HFFc6 (cell line): ENCODE data around the gene JAG1. TPM values are rescaled to one million over a fixed set of nuclear protein-coding genes. Genes with fewer than 3 reads are reported as not detected.

Experiments
- DNase-seq: peaks from one replicate; pipeline ENCODE4 v3.0.0-alpha.2; 2018
- H3K27ac Mint-ChIP-seq: 2 replicates; pipeline ENCODE4 v1.8.0; 2020; ENCODE audit warnings: mild to moderate bottlenecking, mixed read lengths
- H3K27me3 Mint-ChIP-seq: 2 replicates; pipeline ENCODE4 v1.8.0; 2021; ENCODE audit warnings: mild to moderate bottlenecking, moderate library complexity, mixed read lengths; ENCODE audit not compliant: insufficient read depth
- H3K36me3 Mint-ChIP-seq: 2 replicates; pipeline ENCODE4 v1.8.0; 2021; ENCODE audit warnings: low read depth, mixed read lengths
- H3K4me1 Mint-ChIP-seq: 2 replicates; pipeline ENCODE4 v1.8.0; 2020; ENCODE audit warnings: low read depth, mixed read lengths
- H3K4me3 Mint-ChIP-seq: 2 replicates; pipeline ENCODE4 v1.8.0; 2020; ENCODE audit warnings: mild to moderate bottlenecking, moderate library complexity, mixed read lengths
- H3K9me3 Mint-ChIP-seq: 2 replicates; pipeline ENCODE4 v1.8.0; 2020; ENCODE audit warnings: mild to moderate bottlenecking, mixed read lengths
- CTCF ChIP-seq: fragments of 200-600 bp; sonication (generic); IDR thresholded peaks from 2 replicates; pipeline ENCODE4 v1.5.0; 2021; ENCODE audit warnings: antibody characterized with exemption, mild to moderate bottlenecking
- total RNA-seq, 6 experiments: library from RNA; stranded (reverse); fragmentation: NEBNext Ultra II Directional; extraction: Animal tissue kit (Norgen Biotek cat#: 25700); gene quantifications; 2 replicates in 1 of 6; 3 replicates in 5 of 6; pipeline ENCODE4 v1.2.3, GENCODE V29; 2021

Gene JAG1
- total RNA-seq, 6 experiments from 2014 or later = 3.0 to 9.3 (median 8.2) TPM

DNA sequence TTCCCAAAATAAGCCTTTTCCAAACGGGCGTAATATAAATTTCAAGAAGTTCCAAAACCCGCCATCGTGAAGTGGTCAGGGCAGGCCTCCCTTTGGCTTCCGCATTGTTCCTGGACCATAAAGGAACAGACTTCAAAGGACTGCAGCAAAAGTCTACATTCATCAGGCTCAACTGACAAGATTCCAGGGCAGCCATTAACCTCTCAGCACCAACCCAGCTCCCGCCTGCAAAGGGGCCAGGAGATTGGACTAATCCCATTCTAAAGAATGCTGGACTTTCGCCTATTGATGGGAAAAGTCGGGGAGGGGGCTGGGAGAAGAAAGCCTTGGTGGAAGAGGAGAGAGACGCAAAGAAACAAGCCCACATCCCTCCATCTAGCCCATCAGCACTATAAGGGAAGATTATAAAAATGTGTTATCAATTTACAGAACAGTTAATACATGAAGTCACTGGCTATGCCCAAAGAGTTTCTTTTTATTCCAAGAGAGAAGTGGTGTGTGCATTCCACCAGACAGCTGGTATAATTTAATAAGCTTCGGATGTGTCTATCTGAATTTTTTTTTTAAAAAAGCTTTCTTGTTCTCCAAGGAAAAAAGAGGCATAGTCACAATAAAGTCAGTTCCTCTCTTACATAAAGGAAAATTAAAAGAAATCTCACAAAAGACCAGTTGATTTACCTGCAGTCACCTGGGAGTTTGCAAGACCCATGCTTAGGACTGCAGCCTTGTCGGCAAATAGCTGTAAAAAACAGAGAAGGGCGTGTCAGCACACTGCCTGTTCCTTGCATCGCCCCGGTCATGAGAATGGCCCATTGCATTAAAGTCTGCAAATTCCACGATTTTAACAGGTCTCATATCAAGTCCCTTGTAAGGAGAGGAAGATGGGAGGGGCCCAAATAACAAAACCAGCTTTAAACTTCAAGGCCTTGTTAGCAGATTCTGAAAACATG is 17.8 kb downstream of the JAG1 start:
- Mint-ChIP-seq H3K27ac (no peak overlapping the region), H3K4me1 (peaks cover 40% of the 10 kb centered on the region), H3K27me3 (no peaks in the 10 kb centered on the region), H3K4me3 (no peak overlapping the region), H3K9me3 (no peaks in the 10 kb centered on the region), H3K36me3 (peaks cover 31% of the 10 kb centered on the region)
- no peak for DNase-seq
- TF ChIP-seq CTCF = no peak

DNA sequence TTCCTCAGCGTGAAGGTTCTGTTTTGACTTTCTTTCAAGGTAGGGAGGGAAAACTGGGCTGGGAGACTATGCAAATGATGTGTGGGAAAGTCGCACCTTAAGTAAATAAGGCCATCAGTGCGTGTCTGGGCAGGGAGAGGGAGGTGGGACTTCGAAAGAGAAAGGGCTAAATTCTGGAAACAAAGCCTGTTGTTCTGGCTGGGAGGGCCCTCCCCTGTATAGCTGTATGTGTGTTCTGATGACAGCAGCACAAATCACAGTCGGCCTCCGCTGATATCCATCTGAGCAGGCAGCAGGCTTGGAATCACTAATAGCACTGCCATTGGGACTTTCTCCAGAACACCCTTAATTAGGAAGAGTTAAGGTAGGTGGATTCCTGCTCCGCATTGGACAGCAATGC is 19.2 kb downstream of the JAG1 start:
- no peak overlapping the region for H3K4me3 Mint-ChIP-seq
- no peaks in the 10 kb centered on the region for H3K9me3 Mint-ChIP-seq
- no peak for TF ChIP-seq CTCF
- no peaks in the 10 kb centered on the region for H3K27me3 Mint-ChIP-seq
- no peak for DNase-seq
- no peak overlapping the region for H3K27ac Mint-ChIP-seq
- H3K36me3 Mint-ChIP-seq = peaks cover 30% of the 10 kb centered on the region
- H3K4me1 Mint-ChIP-seq = peaks cover 38% of the 10 kb centered on the region

DNA sequence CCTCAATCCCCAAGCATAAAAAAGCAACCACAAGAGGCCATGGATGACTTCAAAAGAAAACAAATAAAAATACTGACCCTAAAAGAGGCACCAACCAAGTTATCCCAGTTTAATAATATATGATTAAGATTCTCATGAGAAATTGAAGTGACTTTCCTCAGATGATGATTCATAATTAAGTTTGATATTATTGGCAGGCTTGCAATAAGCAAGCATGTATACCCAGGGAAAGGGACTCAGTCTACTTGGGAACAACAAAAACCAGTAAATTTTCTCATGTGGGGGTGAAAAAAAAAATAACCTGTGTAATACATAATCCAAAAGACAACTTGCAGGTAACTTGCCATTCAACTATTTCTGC is 19.6 kb downstream of the JAG1 start:
- Mint-ChIP-seq H3K4me3 (no peak overlapping the region), H3K27me3 (no peaks in the 10 kb centered on the region), H3K9me3 (no peaks in the 10 kb centered on the region), H3K36me3 (peaks cover 32% of the 10 kb centered on the region), H3K27ac (no peak overlapping the region), H3K4me1 (peaks cover 39% of the 10 kb centered on the region)
- TF ChIP-seq CTCF = no peak
- DNase-seq = no peak

GRCh38 chr20:10653599-10654249 is 20.1 kb downstream of the JAG1 start:
- DNase-seq = no peak
- peaks cover 42% of the 10 kb centered on the region for H3K4me1 Mint-ChIP-seq

More at GRCh38 chr20:10653599-10654249, 20.1 kb downstream of the JAG1 start:
- H3K4me3 Mint-ChIP-seq = no peak overlapping the region
- peaks cover 32% of the 10 kb centered on the region for H3K36me3 Mint-ChIP-seq
- no peaks in the 10 kb centered on the region for H3K27me3 Mint-ChIP-seq
- H3K27ac Mint-ChIP-seq = no peak overlapping the region
- H3K9me3 Mint-ChIP-seq = no peaks in the 10 kb centered on the region
- no peak for TF ChIP-seq CTCF
